Body of pancreas (tissue), 4 donors: Measurements from ENCODE around the gene PSMD10. TPM values are rescaled to one million over a fixed set of nuclear protein-coding genes. Genes with fewer than 3 reads are reported as not detected.
A peak's percentile ranks its signal among the peaks of the same experiment; 100 is the strongest.

Experiments used
- ATAC-seq: fragments of 150-250 bp; one replicate; pipeline ENCODE4 v1.9.1; 2016
- DNase-seq, 4 donors: peaks; one replicate each; pipeline ENCODE4 v3.0.0-alpha.2; 2019
- H3K27ac ChIP-seq, 4 donors: fragments of 200-600 bp; sonication (generic); 1 replicate in 3 of 4; 2 replicates in 1 of 4; pipeline versions ENCODE4 v1.5.1 to v1.6.1; 2016 to 2019; ENCODE audit warnings: mild to moderate bottlenecking in 1 of 4, mixed read lengths in 1 of 4, moderate library complexity in 1 of 4
- H3K27me3 ChIP-seq, 2 donors: fragments of 200-600 bp; sonication (generic); one replicate each; pipeline ENCODE4 v1.6.0; 2016; ENCODE audit warnings: mild to moderate bottlenecking in 1 of 2
- H3K36me3 ChIP-seq, 2 donors: fragments of 200-600 bp; sonication (generic); replicated peaks in 1 of 2; 2 replicates each; pipeline ENCODE4 v1.5.1; 2016; ENCODE audit warnings: low read depth in 2 of 2; ENCODE audit not compliant: insufficient read depth in 1 of 2
- H3K4me1 ChIP-seq: fragments of 200-600 bp; sonication (generic); one replicate; pipeline ENCODE4 v1.6.0; 2016
- H3K4me3 ChIP-seq, 2 donors: fragments of 200-600 bp; sonication (generic); 1 replicate in 1 of 2; 2 replicates in 1 of 2; pipeline ENCODE4 v1.5.1; 2016 to 2019
- H3K9me3 ChIP-seq, 3 donors: fragments of 200-600 bp; sonication (generic); 1 replicate in 2 of 3; 2 replicates in 1 of 3; pipeline ENCODE4 v1.5.1; 2016
- CTCF ChIP-seq, 7 experiments: fragments of 450-650 bp in 4 of 7; fragments of 200-600 bp in 3 of 7; sonication (generic) in 3 of 7; IDR thresholded peaks; one replicate each; pipeline ENCODE4 v1.5.1; 2016 to 2019; ENCODE audit warnings: antibody characterized with exemption in 7 of 7
- POLR2A ChIP-seq, 3 donors: fragments of 450-650 bp; IDR thresholded peaks; one replicate each; pipeline ENCODE4 v1.6.1; 2016; ENCODE audit warnings: antibody characterized with exemption in 3 of 3, mild to moderate bottlenecking in 2 of 3
- WGBS, 2 donors: methylation state at CpG; one replicate each; pipeline ENCODE4 v1.1.5; 2017; 5-methylcytosine and 5-hydroxymethylcytosine counted together
- intact Hi-C: fragments of 100-400 bp; cut with DNase I; formaldehyde crosslinking; loops from one replicate; pipeline ENCODE4 v1.15.1; 2023
- total RNA-seq, 2 donors: library from RNA; depleted of rRNA; stranded (reverse); fragments of >200 nt; gene quantifications; one replicate each; pipeline ENCODE4 v1.1.0, GENCODE V29; 2016

Gene PSMD10
- total RNA-seq, 2 donors from 2014 or later, result 14.8 to 26.5 TPM

- Histone ChIP-seq H3K9me3 (no peaks in the 10 kb centered on the region), H3K27ac (no peak overlapping the region), H3K36me3 (no peaks in the 10 kb centered on the region), H3K4me1 (peaks cover 4% of the 10 kb centered on the region), H3K4me3 (no peak overlapping the region), H3K27me3 (no peaks in the 10 kb centered on the region)
- TF ChIP-seq POLR2A (IDR thresholded peaks at IDR 0.05), result no peak
- intact Hi-C loops, result no loop called here
- no peak for ATAC-seq
- 8 to 10% methylated on average over 1 of the region's 1 CpG for WGBS, 2 donors
- no peak for DNase-seq
Measured at GRCh38 chrX:108049649-108050048, 41.7 kb downstream of the PSMD10 start.

GRCh38 chrX:108044554-108045256, 46.6 kb downstream of the PSMD10 start, which contains the start of gene VSIG1:
Gene VSIG1 (plus strand): TSS chrX:108045065. CDS start chrX:108045131, 66 bp downstream.
- TF ChIP-seq POLR2A (IDR thresholded peaks at IDR 0.05) (no peak), CTCF (IDR thresholded peaks at IDR 0.05) (no peak)
- Histone ChIP-seq H3K27me3 (no peaks in the 10 kb centered on the region), H3K27ac (no peak within 1 kb of the TSS), H3K4me3 (no peak within 1 kb of the TSS), H3K4me1 (peaks cover 4% of the 10 kb centered on the region), H3K36me3 (no peaks in the 10 kb centered on the region), H3K9me3 (no peaks in the 10 kb centered on the region)
- 17 to 34% methylated on average over 10 of the region's 10 CpGs for WGBS, 2 donors
- DNase-seq (peak in 2 of 4 donors; percentile 7 to 14), ATAC-seq (no peak)
- intact Hi-C loops, result no loop called here

GRCh38 chrX:108036298-108036973, 54.9 kb downstream of the PSMD10 start:
- H3K9me3 ChIP-seq, result no peaks in the 10 kb centered on the region
- peak; percentile 92 for ATAC-seq
- H3K27me3 ChIP-seq, result no peaks in the 10 kb centered on the region
- no peaks in the 10 kb centered on the region for H3K36me3 ChIP-seq
- TF ChIP-seq CTCF (IDR thresholded peaks at IDR 0.05), result no peak
- TF ChIP-seq POLR2A (IDR thresholded peaks at IDR 0.05), result no peak
- H3K4me3 ChIP-seq, result no peak overlapping the region
- DNase-seq, result peak in 2 of 4 donors; percentile 58 to 60
- H3K27ac ChIP-seq, result peak overlapping the region in 1 of 4 donors; percentile 60
- intact Hi-C loops, result no loop called here
- peaks cover 5% of the 10 kb centered on the region for H3K4me1 ChIP-seq
- 72 to 84% methylated on average over 3 to 4 of the region's 4 CpGs for WGBS, 2 donors

- Histone ChIP-seq H3K4me3 (no peak overlapping the region), H3K4me1 (peaks cover 5% of the 10 kb centered on the region), H3K27ac (no peak overlapping the region), H3K36me3 (no peaks in the 10 kb centered on the region), H3K27me3 (no peaks in the 10 kb centered on the region), H3K9me3 (no peaks in the 10 kb centered on the region)
- no peak for DNase-seq
- no peak for TF ChIP-seq CTCF (IDR thresholded peaks at IDR 0.05)
- TF ChIP-seq POLR2A (IDR thresholded peaks at IDR 0.05), result no peak
- intact Hi-C loops, result no loop called here
- no peak for ATAC-seq
- WGBS, 2 donors, result 75 to 81% methylated on average over 3 of the region's 3 CpGs
Measured at GRCh38 chrX:108034725-108035124, 56.6 kb downstream of the PSMD10 start.

Other genes with a start within 250 kb of the PSMD10 start
- not detected for gene TEX13B, start 109.2 kb downstream of the PSMD10 start, total RNA-seq
- 1 to 10 TPM in 1 of 2 donors, under 1 TPM in 1; 0.33 to 2.6 TPM for gene VSIG1, start 46.5 kb downstream of the PSMD10 start, total RNA-seq
- gene ATG4A, start 236 bp upstream of the PSMD10 start, total RNA-seq, result 10 to 100 TPM; 11.2 to 31.6 TPM